ENCODE results near the gene SLC41A3. TPM values are rescaled to one million over a fixed set of nuclear protein-coding genes. Genes with fewer than 3 reads are reported as not detected.

Gene SLC41A3
- polyA plus RNA-seq, 3 donors from 2014 or later, result 24.1 to 28.0 (median 25.4) TPM

- Mint-ChIP-seq H3K4me3 (no peak overlapping the region), H3K4me1 (no peaks in the 10 kb centered on the region), H3K27ac (no peak overlapping the region), H3K36me3 (no peaks in the 10 kb centered on the region), H3K9me3 (no peaks in the 10 kb centered on the region), H3K27me3 (ENCODE audit: low read depth in 3 of 3) (peaks cover 2 to 9% (median 2%) of the 10 kb centered on the region in 3 donors)
- no peak for DNase-seq
Observed at GRCh38 chr3:126114443-126115386, 30.8 kb upstream of the SLC41A3 start.

GRCh38 chr3:126113733-126114442 lies 30.0 kb upstream of the SLC41A3 start:
- H3K4me1 Mint-ChIP-seq, result no peaks in the 10 kb centered on the region
- no peak for DNase-seq
- no peaks in the 10 kb centered on the region for H3K36me3 Mint-ChIP-seq
- no peaks in the 10 kb centered on the region for H3K9me3 Mint-ChIP-seq
- H3K27ac Mint-ChIP-seq, result no peak overlapping the region
- peaks cover 2 to 4% (median 2%) of the 10 kb centered on the region in 3 donors for H3K27me3 Mint-ChIP-seq (ENCODE audit: low read depth in 3 of 3)
- no peak overlapping the region for H3K4me3 Mint-ChIP-seq

DNA sequence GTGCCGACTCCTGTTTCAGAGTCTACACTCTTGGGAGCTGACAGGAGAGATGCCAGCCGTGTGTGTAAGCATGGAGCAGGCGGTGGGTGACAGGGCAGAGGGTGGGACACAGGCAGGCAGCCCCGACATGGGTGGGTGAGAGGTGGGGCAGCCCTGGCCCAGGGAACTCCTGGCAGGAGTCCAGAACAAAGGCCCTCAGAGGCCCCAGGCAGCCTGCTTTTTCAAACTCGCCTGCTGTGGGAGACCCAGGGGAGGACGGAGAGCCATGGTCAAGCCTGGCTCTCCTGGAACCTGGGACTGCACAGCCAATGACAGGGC lies 29.3 kb upstream of the SLC41A3 start:
- peaks cover 2 to 3% (median 2%) of the 10 kb centered on the region in 3 donors for H3K27me3 Mint-ChIP-seq (ENCODE audit: low read depth in 3 of 3)
- H3K9me3 Mint-ChIP-seq, result no peaks in the 10 kb centered on the region
- H3K36me3 Mint-ChIP-seq, result no peaks in the 10 kb centered on the region
- no peaks in the 10 kb centered on the region for H3K4me1 Mint-ChIP-seq
- no peak overlapping the region for H3K27ac Mint-ChIP-seq
- DNase-seq, result no peak
- H3K4me3 Mint-ChIP-seq, result no peak overlapping the region

- Mint-ChIP-seq H3K4me3 (no peak overlapping the region), H3K9me3 (no peaks in the 10 kb centered on the region), H3K27ac (no peak overlapping the region)
Observed at GRCh38 chr3:126112531-126113237, 28.8 kb upstream of the SLC41A3 start.

GRCh38 chr3:126111566-126112475 lies 27.9 kb upstream of the SLC41A3 start:
- DNase-seq, result no peak
- Mint-ChIP-seq H3K27ac (no peak overlapping the region), H3K36me3 (no peaks in the 10 kb centered on the region), H3K27me3 (ENCODE audit: low read depth in 3 of 3) (peaks cover 2% of the 10 kb centered on the region in 3 donors), H3K4me1 (no peaks in the 10 kb centered on the region), H3K4me3 (no peak overlapping the region), H3K9me3 (no peaks in the 10 kb centered on the region)

More at GRCh38 chr3:126112531-126113237, 28.8 kb upstream of the SLC41A3 start:
- H3K27me3 Mint-ChIP-seq (ENCODE audit: low read depth in 3 of 3), result peaks cover 2% of the 10 kb centered on the region in 3 donors
- no peak for DNase-seq
- no peaks in the 10 kb centered on the region for H3K36me3 Mint-ChIP-seq
- no peaks in the 10 kb centered on the region for H3K4me1 Mint-ChIP-seq

DNA sequence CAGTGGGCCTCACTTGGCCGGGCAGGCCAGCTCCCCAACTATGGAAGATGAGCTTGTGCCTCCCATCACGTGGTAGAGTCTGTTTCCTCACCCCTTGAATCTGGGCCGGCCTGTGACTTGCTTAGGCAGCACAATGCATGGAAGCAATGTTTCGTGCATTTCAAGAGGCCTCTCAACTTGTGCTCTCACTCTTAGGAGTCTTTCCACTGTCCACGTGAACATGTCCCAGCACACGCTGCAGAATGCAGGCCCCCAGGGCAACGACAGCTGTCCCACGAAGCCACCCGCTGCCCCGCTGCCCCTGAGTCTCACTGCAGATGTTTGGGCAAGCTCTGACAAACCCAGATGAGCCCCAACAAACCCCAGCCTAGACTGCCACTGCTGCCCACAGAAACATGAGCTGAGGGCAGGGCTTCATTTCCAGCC lies 27.2 kb upstream of the SLC41A3 start:
- no peak for DNase-seq
- Mint-ChIP-seq H3K9me3 (no peaks in the 10 kb centered on the region), H3K27ac (no peak overlapping the region), H3K4me3 (no peak overlapping the region), H3K4me1 (no peaks in the 10 kb centered on the region), H3K36me3 (no peaks in the 10 kb centered on the region), H3K27me3 (ENCODE audit: low read depth in 3 of 3) (peaks cover 2% of the 10 kb centered on the region in 3 donors)

GRCh38 chr3:126110431-126111125 lies 26.7 kb upstream of the SLC41A3 start:
- Mint-ChIP-seq H3K4me3 (no peak overlapping the region), H3K4me1 (no peaks in the 10 kb centered on the region), H3K9me3 (no peaks in the 10 kb centered on the region), H3K27ac (no peak overlapping the region), H3K27me3 (ENCODE audit: low read depth in 3 of 3) (peaks cover 2% of the 10 kb centered on the region in 3 donors), H3K36me3 (no peaks in the 10 kb centered on the region)
- no peak for DNase-seq

DNA sequence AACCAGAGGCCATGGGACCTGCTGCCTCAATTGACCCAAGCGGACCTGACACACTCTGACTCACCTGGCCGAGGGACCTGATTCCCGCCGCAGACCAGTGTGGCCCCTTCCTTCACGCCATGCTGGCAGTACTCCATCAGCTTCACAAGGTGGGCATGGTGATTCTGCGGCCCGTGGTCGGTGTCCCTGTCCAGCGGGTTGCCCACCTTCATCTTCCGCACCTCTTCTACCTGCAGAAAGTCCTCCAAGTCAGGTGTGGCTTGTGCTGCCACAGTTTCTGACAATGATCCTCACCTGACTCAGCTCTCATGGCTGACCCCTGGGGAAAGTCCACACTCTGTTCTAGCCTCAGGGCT lies 25.9 kb upstream of the SLC41A3 start:
- Mint-ChIP-seq H3K27ac (no peak overlapping the region), H3K9me3 (no peaks in the 10 kb centered on the region), H3K4me1 (no peaks in the 10 kb centered on the region)

GRCh38 chr3:126109146-126109879 lies 25.4 kb upstream of the SLC41A3 start:
- Mint-ChIP-seq H3K4me3 (no peak overlapping the region), H3K9me3 (no peaks in the 10 kb centered on the region), H3K27me3 (ENCODE audit: low read depth in 3 of 3) (peaks cover 2% of the 10 kb centered on the region in 3 donors), H3K36me3 (no peaks in the 10 kb centered on the region), H3K27ac (no peak overlapping the region), H3K4me1 (no peaks in the 10 kb centered on the region)
- DNase-seq, result no peak

More for the DNA sequence above, 25.9 kb upstream of the SLC41A3 start:
- Mint-ChIP-seq H3K27me3 (ENCODE audit: low read depth in 3 of 3) (peaks cover 2% of the 10 kb centered on the region in 3 donors), H3K4me3 (no peak overlapping the region), H3K36me3 (no peaks in the 10 kb centered on the region)
- no peak for DNase-seq

GRCh38 chr3:126108676-126109050 lies 24.7 kb upstream of the SLC41A3 start:
- no peak for DNase-seq
- H3K4me3 Mint-ChIP-seq, result no peak overlapping the region
- H3K36me3 Mint-ChIP-seq, result no peaks in the 10 kb centered on the region
- H3K9me3 Mint-ChIP-seq, result no peaks in the 10 kb centered on the region
- peak overlapping the region in 1 of 6 donors; percentile 89 for H3K27ac Mint-ChIP-seq
- H3K27me3 Mint-ChIP-seq (ENCODE audit: low read depth in 3 of 3), result peaks cover 2% of the 10 kb centered on the region in 3 donors
- no peaks in the 10 kb centered on the region for H3K4me1 Mint-ChIP-seq

GRCh38 chr3:126107957-126108675 lies 24.2 kb upstream of the SLC41A3 start:
- H3K27ac Mint-ChIP-seq, result no peak overlapping the region
- no peaks in the 10 kb centered on the region for H3K4me1 Mint-ChIP-seq
- H3K4me3 Mint-ChIP-seq, result no peak overlapping the region
- no peak for DNase-seq
- H3K36me3 Mint-ChIP-seq, result no peaks in the 10 kb centered on the region
- no peaks in the 10 kb centered on the region for H3K9me3 Mint-ChIP-seq
- peaks cover 2% of the 10 kb centered on the region in 3 donors for H3K27me3 Mint-ChIP-seq (ENCODE audit: low read depth in 3 of 3)
